CD4-positive, alpha-beta T cell treated with Interleukin-4 for 4 hours (primary cell): ENCODE data around the gene CACNA1B.

Experiments
- DNase-seq: peaks from one replicate; pipeline ENCODE4 v3.0.0-alpha.2; 2020

CACNA1B gene

GRCh38 chr9:138020120-138020794 is 142.7 kb downstream of the CACNA1B start:
- DNase-seq, result no peak

GRCh38 chr9:138020795-138021182 is 143.2 kb downstream of the CACNA1B start:
- no peak for DNase-seq

GRCh38 chr9:138021251-138022056 is 143.9 kb downstream of the CACNA1B start:
- DNase-seq, result no peak

- no peak for DNase-seq
These were observed 144.6 kb downstream of the CACNA1B start for GRCh38 chr9:138022121-138022741.

GRCh38 chr9:138022756-138023393 is 145.3 kb downstream of the CACNA1B start:
- no peak for DNase-seq

GRCh38 chr9:138023394-138024124 is 146.0 kb downstream of the CACNA1B start:
- no peak for DNase-seq

- no peak for DNase-seq
These were observed 146.5 kb downstream of the CACNA1B start for GRCh38 chr9:138024131-138024530.

GRCh38 chr9:138024831-138025291 is 147.3 kb downstream of the CACNA1B start:
- DNase-seq, result no peak

- no peak for DNase-seq
These were observed 147.8 kb downstream of the CACNA1B start for GRCh38 chr9:138025417-138025816.

- no peak for DNase-seq
These were observed 148.3 kb downstream of the CACNA1B start for GRCh38 chr9:138025908-138026307.

GRCh38 chr9:138028596-138028995 is 151.0 kb downstream of the CACNA1B start:
- no peak for DNase-seq

GRCh38 chr9:138031186-138031585 is 153.6 kb downstream of the CACNA1B start:
- DNase-seq, result no peak

GRCh38 chr9:138033950-138034349 is 156.4 kb downstream of the CACNA1B start:
- no peak for DNase-seq

- no peak for DNase-seq
These were observed 159.6 kb downstream of the CACNA1B start for GRCh38 chr9:138037140-138037539.

GRCh38 chr9:138038244-138038671 is 160.7 kb downstream of the CACNA1B start:
- no peak for DNase-seq

GRCh38 chr9:138040446-138041430 is 163.2 kb downstream of the CACNA1B start:
- no peak for DNase-seq

- no peak for DNase-seq
These were observed 164.6 kb downstream of the CACNA1B start for GRCh38 chr9:138042146-138042545.

GRCh38 chr9:138042640-138043039 is 165.1 kb downstream of the CACNA1B start:
- no peak for DNase-seq

GRCh38 chr9:138043061-138043410 is 165.5 kb downstream of the CACNA1B start:
- no peak for DNase-seq

GRCh38 chr9:138043411-138044345 is 166.1 kb downstream of the CACNA1B start:
- DNase-seq, result no peak
